Type B pancreatic cell (in vitro differentiated cells): ENCODE measurements around the gene CEACAM19. TPM values are rescaled to one million over a fixed set of nuclear protein-coding genes. Genes with fewer than 3 reads are reported as not detected.

ENCODE experiments used
- DNase-seq: peaks from one replicate; pipeline ENCODE4 v3.0.0; 2021; ENCODE audit warnings: mixed read lengths; ENCODE audit not compliant: unreplicated experiment; ENCODE audit errors: extremely low spot score
- H3K27ac Mint-ChIP-seq: 2 replicates; pipeline ENCODE4 v1.8.0; 2021; ENCODE audit warnings: mild to moderate bottlenecking, mixed read lengths
- H3K27me3 Mint-ChIP-seq: 2 replicates; pipeline ENCODE4 v1.8.0; 2021; ENCODE audit warnings: mixed read lengths
- H3K36me3 Mint-ChIP-seq: 2 replicates; pipeline ENCODE4 v1.8.0; 2021; ENCODE audit warnings: mixed read lengths
- H3K4me1 Mint-ChIP-seq: one replicate; pipeline ENCODE4 v1.8.0; 2021; ENCODE audit warnings: mixed read lengths; ENCODE audit not compliant: unreplicated experiment
- H3K4me3 Mint-ChIP-seq: 2 replicates; pipeline ENCODE4 v1.8.0; 2021; ENCODE audit warnings: mild to moderate bottlenecking, mixed read lengths
- H3K9me3 Mint-ChIP-seq: 2 replicates; pipeline ENCODE4 v1.8.0; 2021; ENCODE audit warnings: mixed read lengths
- CTCF ChIP-seq: fragments of 200-600 bp; sonication (generic); conservative IDR thresholded peaks from 2 replicates; pipeline ENCODE4 v1.5.0; 2021; ENCODE audit warnings: antibody characterized with exemption, mild to moderate bottlenecking
- total RNA-seq: library from RNA; stranded (reverse); gene quantifications from 2 replicates; pipeline ENCODE4 v1.2.1, GENCODE V29; 2021; ENCODE audit warnings: low replicate concordance

CEACAM19 gene
- total RNA-seq, 1 donor from 2014 or later: 6.3 TPM

- Mint-ChIP-seq H3K9me3 (no peaks in the 10 kb centered on the region), H3K4me1 (peaks cover 4% of the 10 kb centered on the region), H3K27ac (no peak overlapping the region), H3K27me3 (no peaks in the 10 kb centered on the region), H3K36me3 (no peaks in the 10 kb centered on the region), H3K4me3 (no peak overlapping the region)
- no peak for TF ChIP-seq CTCF
- no peak for DNase-seq
These were observed 16.6 kb downstream of the CEACAM19 start for GRCh38 chr19:44687888-44688287.

- H3K9me3 Mint-ChIP-seq: no peaks in the 10 kb centered on the region
- H3K4me3 Mint-ChIP-seq: no peak overlapping the region
- peak; percentile 84 for DNase-seq
- H3K27ac Mint-ChIP-seq: peak overlapping the region; percentile 30
- no peaks in the 10 kb centered on the region for H3K36me3 Mint-ChIP-seq
- H3K4me1 Mint-ChIP-seq: peaks cover 4% of the 10 kb centered on the region
- H3K27me3 Mint-ChIP-seq: no peaks in the 10 kb centered on the region
- TF ChIP-seq CTCF: peak; percentile 95
These were observed 18.2 kb downstream of the CEACAM19 start for GRCh38 chr19:44689290-44690130.

- Mint-ChIP-seq H3K27ac (peak overlapping the region; percentile 30), H3K4me1 (peaks cover 2% of the 10 kb centered on the region), H3K9me3 (no peaks in the 10 kb centered on the region), H3K4me3 (no peak overlapping the region), H3K36me3 (no peaks in the 10 kb centered on the region), H3K27me3 (no peaks in the 10 kb centered on the region)
- DNase-seq: no peak
- no peak for TF ChIP-seq CTCF
These were observed 18.8 kb downstream of the CEACAM19 start for GRCh38 chr19:44690131-44690440.

- peaks cover 5% of the 10 kb centered on the region for H3K4me1 Mint-ChIP-seq
- no peaks in the 10 kb centered on the region for H3K36me3 Mint-ChIP-seq
- no peak for TF ChIP-seq CTCF
- no peak for DNase-seq
- no peaks in the 10 kb centered on the region for H3K27me3 Mint-ChIP-seq
- no peaks in the 10 kb centered on the region for H3K9me3 Mint-ChIP-seq
- H3K27ac Mint-ChIP-seq: peak overlapping the region; percentile 70
- no peak overlapping the region for H3K4me3 Mint-ChIP-seq
These were observed 21.1 kb downstream of the CEACAM19 start for GRCh38 chr19:44692379-44692721.

GRCh38 chr19:44694184-44694579 lies 22.9 kb downstream of the CEACAM19 start:
- Mint-ChIP-seq H3K9me3 (no peaks in the 10 kb centered on the region), H3K27ac (peak overlapping the region; percentile 51), H3K4me3 (no peak overlapping the region), H3K36me3 (no peaks in the 10 kb centered on the region), H3K4me1 (peaks cover 9% of the 10 kb centered on the region), H3K27me3 (no peaks in the 10 kb centered on the region)
- peak; percentile 53 for TF ChIP-seq CTCF
- DNase-seq: no peak
